Measurements from ENCODE around the gene TMEM61. TPM values are rescaled to one million over a fixed set of nuclear protein-coding genes. Genes with fewer than 3 reads are reported as not detected.

TMEM61 gene
- polyA plus RNA-seq, 4 donors = 2.2 to 6.7 (median 4.8) TPM

GRCh38 chr1:54984131-54984842 lies 3.9 kb downstream of the TMEM61 start:
- peaks cover 0 to 5% (median 0%) of the 10 kb centered on the region in 3 donors for H3K4me1 ChIP-seq (ENCODE audit: control insufficient read depth in 3 of 3, insufficient read depth in 2 of 3, low read depth in 1 of 3, low read length in 2 of 3)

GRCh38 chr1:54985556-54985955 lies 5.1 kb downstream of the TMEM61 start:
- Histone ChIP-seq H3K4me3 (ENCODE audit: low read depth in 1 of 3, low read length in 3 of 3) (no peak overlapping the region), H3K27ac (ENCODE audit: low read depth in 1 of 3, low read length in 2 of 3) (no peak overlapping the region), H3K4me1 (ENCODE audit: control insufficient read depth in 3 of 3, insufficient read depth in 2 of 3, low read depth in 1 of 3, low read length in 2 of 3) (no peaks in the 10 kb centered on the region), H3K27me3 (ENCODE audit: control insufficient read depth in 3 of 3, insufficient read depth in 3 of 3, low read length in 3 of 3) (peaks cover 0 to 9% (median 2%) of the 10 kb centered on the region in 3 donors), H3K36me3 (ENCODE audit: control insufficient read depth in 3 of 3, insufficient read depth in 2 of 3, low read depth in 1 of 3, low read length in 3 of 3) (no peaks in the 10 kb centered on the region), H3K9me3 (ENCODE audit: control insufficient read depth in 2 of 2, insufficient read depth in 1 of 2, low read depth in 1 of 2, low read length in 1 of 2) (no peaks in the 10 kb centered on the region)
- no peak for FAIRE-seq
- no peak for DNase-seq
- 86 to 89% (median 88%) methylated on average over 5 of the region's 5 CpGs for WGBS, 3 donors

More at GRCh38 chr1:54984131-54984842, 3.9 kb downstream of the TMEM61 start:
- H3K27me3 ChIP-seq (ENCODE audit: control insufficient read depth in 3 of 3, insufficient read depth in 3 of 3, low read length in 3 of 3) = peaks cover 0 to 18% (median 2%) of the 10 kb centered on the region in 3 donors
- DNase-seq (no peak), FAIRE-seq (no peak)
- H3K36me3 ChIP-seq (ENCODE audit: control insufficient read depth in 3 of 3, insufficient read depth in 2 of 3, low read depth in 1 of 3, low read length in 3 of 3) = peaks cover 0 to 2% (median 0%) of the 10 kb centered on the region in 3 donors
- no peaks in the 10 kb centered on the region for H3K9me3 ChIP-seq (ENCODE audit: control insufficient read depth in 2 of 2, insufficient read depth in 1 of 2, low read depth in 1 of 2, low read length in 1 of 2)
- 69 to 72% (median 71%) methylated on average over 7 of the region's 7 CpGs for whole genome bisulfite sequencing, 3 donors
- H3K4me3 ChIP-seq (ENCODE audit: low read depth in 1 of 3, low read length in 3 of 3) = no peak overlapping the region
- H3K27ac ChIP-seq (ENCODE audit: low read depth in 1 of 3, low read length in 2 of 3) = no peak overlapping the region

GRCh38 chr1:54986025-54986424 lies 5.6 kb downstream of the TMEM61 start:
- Histone ChIP-seq H3K4me3 (ENCODE audit: low read depth in 1 of 3, low read length in 3 of 3) (no peak overlapping the region), H3K9me3 (ENCODE audit: control insufficient read depth in 2 of 2, insufficient read depth in 1 of 2, low read depth in 1 of 2, low read length in 1 of 2) (no peaks in the 10 kb centered on the region), H3K27ac (ENCODE audit: low read depth in 1 of 3, low read length in 2 of 3) (no peak overlapping the region), H3K27me3 (ENCODE audit: control insufficient read depth in 3 of 3, insufficient read depth in 3 of 3, low read length in 3 of 3) (peaks cover 0 to 6% (median 2%) of the 10 kb centered on the region in 3 donors), H3K36me3 (ENCODE audit: control insufficient read depth in 3 of 3, insufficient read depth in 2 of 3, low read depth in 1 of 3, low read length in 3 of 3) (no peaks in the 10 kb centered on the region), H3K4me1 (ENCODE audit: control insufficient read depth in 3 of 3, insufficient read depth in 2 of 3, low read depth in 1 of 3, low read length in 2 of 3) (no peaks in the 10 kb centered on the region)
- FAIRE-seq = no peak
- no peak for DNase-seq
- WGBS, 3 donors = 82 to 89% (median 87%) methylated on average over 15 of the region's 15 CpGs

GRCh38 chr1:54986533-54986932 lies 6.1 kb downstream of the TMEM61 start:
- no peaks in the 10 kb centered on the region for H3K36me3 ChIP-seq (ENCODE audit: control insufficient read depth in 3 of 3, insufficient read depth in 2 of 3, low read depth in 1 of 3, low read length in 3 of 3)
- DNase-seq (no peak), FAIRE-seq (no peak)
- H3K4me3 ChIP-seq (ENCODE audit: low read depth in 1 of 3, low read length in 3 of 3) = no peak overlapping the region
- H3K27ac ChIP-seq (ENCODE audit: low read depth in 1 of 3, low read length in 2 of 3) = no peak overlapping the region
- peaks cover 0 to 2% (median 2%) of the 10 kb centered on the region in 3 donors for H3K27me3 ChIP-seq (ENCODE audit: control insufficient read depth in 3 of 3, insufficient read depth in 3 of 3, low read length in 3 of 3)
- H3K4me1 ChIP-seq (ENCODE audit: control insufficient read depth in 3 of 3, insufficient read depth in 2 of 3, low read depth in 1 of 3, low read length in 2 of 3) = no peaks in the 10 kb centered on the region
- H3K9me3 ChIP-seq (ENCODE audit: control insufficient read depth in 2 of 2, insufficient read depth in 1 of 2, low read depth in 1 of 2, low read length in 1 of 2) = no peaks in the 10 kb centered on the region
- 84 to 95% (median 92%) methylated on average over 3 of the region's 3 CpGs for WGBS, 3 donors

GRCh38 chr1:54987427-54987826 lies 7.0 kb downstream of the TMEM61 start:
- FAIRE-seq (no peak), DNase-seq (no peak)
- Histone ChIP-seq H3K4me3 (ENCODE audit: low read depth in 1 of 3, low read length in 3 of 3) (no peak overlapping the region), H3K36me3 (ENCODE audit: control insufficient read depth in 3 of 3, insufficient read depth in 2 of 3, low read depth in 1 of 3, low read length in 3 of 3) (no peaks in the 10 kb centered on the region), H3K27me3 (ENCODE audit: control insufficient read depth in 3 of 3, insufficient read depth in 3 of 3, low read length in 3 of 3) (peaks cover 0 to 2% (median 0%) of the 10 kb centered on the region in 3 donors), H3K27ac (ENCODE audit: low read depth in 1 of 3, low read length in 2 of 3) (no peak overlapping the region), H3K9me3 (ENCODE audit: control insufficient read depth in 2 of 2, insufficient read depth in 1 of 2, low read depth in 1 of 2, low read length in 1 of 2) (no peaks in the 10 kb centered on the region), H3K4me1 (ENCODE audit: control insufficient read depth in 3 of 3, insufficient read depth in 2 of 3, low read depth in 1 of 3, low read length in 2 of 3) (no peaks in the 10 kb centered on the region)
- WGBS, 3 donors = 70 to 87% (median 86%) methylated on average over 2 of the region's 2 CpGs

- H3K4me3 ChIP-seq (ENCODE audit: low read depth in 1 of 3, low read length in 3 of 3) = no peak overlapping the region
- FAIRE-seq (no peak), DNase-seq (no peak)
- H3K4me1 ChIP-seq (ENCODE audit: control insufficient read depth in 3 of 3, insufficient read depth in 2 of 3, low read depth in 1 of 3, low read length in 2 of 3) = no peaks in the 10 kb centered on the region
- WGBS, 3 donors = 80 to 87% (median 81%) methylated on average over 8 of the region's 8 CpGs
- no peak overlapping the region for H3K27ac ChIP-seq (ENCODE audit: low read depth in 1 of 3, low read length in 2 of 3)
- no peaks in the 10 kb centered on the region for H3K27me3 ChIP-seq (ENCODE audit: control insufficient read depth in 3 of 3, insufficient read depth in 3 of 3, low read length in 3 of 3)
- no peaks in the 10 kb centered on the region for H3K9me3 ChIP-seq (ENCODE audit: control insufficient read depth in 2 of 2, insufficient read depth in 1 of 2, low read depth in 1 of 2, low read length in 1 of 2)
- no peaks in the 10 kb centered on the region for H3K36me3 ChIP-seq (ENCODE audit: control insufficient read depth in 3 of 3, insufficient read depth in 2 of 3, low read depth in 1 of 3, low read length in 3 of 3)
Measured at GRCh38 chr1:54987919-54988705, 7.7 kb downstream of the TMEM61 start.

- Histone ChIP-seq H3K27me3 (ENCODE audit: control insufficient read depth in 3 of 3, insufficient read depth in 3 of 3, low read length in 3 of 3) (no peaks in the 10 kb centered on the region), H3K4me3 (ENCODE audit: low read depth in 1 of 3, low read length in 3 of 3) (no peak overlapping the region), H3K27ac (ENCODE audit: low read depth in 1 of 3, low read length in 2 of 3) (peak overlapping the region in 2 of 3 donors; percentile 3 to 8), H3K9me3 (ENCODE audit: control insufficient read depth in 2 of 2, insufficient read depth in 1 of 2, low read depth in 1 of 2, low read length in 1 of 2) (no peaks in the 10 kb centered on the region), H3K36me3 (ENCODE audit: control insufficient read depth in 3 of 3, insufficient read depth in 2 of 3, low read depth in 1 of 3, low read length in 3 of 3) (no peaks in the 10 kb centered on the region), H3K4me1 (ENCODE audit: control insufficient read depth in 3 of 3, insufficient read depth in 2 of 3, low read depth in 1 of 3, low read length in 2 of 3) (no peaks in the 10 kb centered on the region)
- 91 to 93% (median 93%) methylated on average over 4 of the region's 4 CpGs for WGBS, 3 donors
- FAIRE-seq (no peak), DNase-seq (no peak)
Measured at GRCh38 chr1:54988975-54989374, 8.5 kb downstream of the TMEM61 start.

- DNase-seq (peak; percentile 51 to 65), FAIRE-seq (no peak)
- peak overlapping the region in 2 of 3 donors; percentile 3 to 47 for H3K27ac ChIP-seq (ENCODE audit: low read depth in 1 of 3, low read length in 2 of 3)
Measured at GRCh38 chr1:54989473-54989872, 9.0 kb downstream of the TMEM61 start.

More at GRCh38 chr1:54989473-54989872, 9.0 kb downstream of the TMEM61 start:
- Histone ChIP-seq H3K27me3 (ENCODE audit: control insufficient read depth in 3 of 3, insufficient read depth in 3 of 3, low read length in 3 of 3) (peaks cover 0 to under 1% (median 0%) of the 10 kb centered on the region in 3 donors), H3K9me3 (ENCODE audit: control insufficient read depth in 2 of 2, insufficient read depth in 1 of 2, low read depth in 1 of 2, low read length in 1 of 2) (no peaks in the 10 kb centered on the region), H3K4me1 (ENCODE audit: control insufficient read depth in 3 of 3, insufficient read depth in 2 of 3, low read depth in 1 of 3, low read length in 2 of 3) (no peaks in the 10 kb centered on the region), H3K36me3 (ENCODE audit: control insufficient read depth in 3 of 3, insufficient read depth in 2 of 3, low read depth in 1 of 3, low read length in 3 of 3) (no peaks in the 10 kb centered on the region), H3K4me3 (ENCODE audit: low read depth in 1 of 3, low read length in 3 of 3) (no peak overlapping the region)
- WGBS, 3 donors = 52 to 72% (median 57%) methylated on average over 8 of the region's 8 CpGs

Data from small intestine (tissue), 7 donors.